Endothelial cell of umbilical vein (primary cell): ENCODE data around the gene CCL2.

Source experiments
- EZH2 ChIP-seq: IDR thresholded peaks from 2 replicates; pipeline ENCODE4 v1.6.1; 2012; ENCODE audit warnings: borderline replicate concordance, low read depth, mild to moderate bottlenecking, moderate library complexity, low read length, inconsistent platforms; ENCODE audit not compliant: severe bottlenecking
- FOS ChIP-seq: IDR thresholded peaks from 2 replicates; pipeline ENCODE4 v1.6.1; 2011; ENCODE audit warnings: mild to moderate bottlenecking, low read length, moderate library complexity, borderline replicate concordance; ENCODE audit not compliant: insufficient read depth
- GATA2 ChIP-seq: IDR thresholded peaks from 2 replicates; pipeline ENCODE4 v1.7.0; 2011; ENCODE audit warnings: low read depth, mild to moderate bottlenecking, moderate library complexity, mixed read lengths, low read length; ENCODE audit not compliant: insufficient read length, insufficient read depth
- JUN ChIP-seq: IDR thresholded peaks from 2 replicates; pipeline ENCODE4 v1.6.1; 2011; ENCODE audit warnings: borderline replicate concordance, low read depth; ENCODE audit not compliant: insufficient read length, insufficient read depth
- POLR2A ChIP-seq: IDR thresholded peaks from 2 replicates; pipeline ENCODE4 v1.6.1; 2012; ENCODE audit warnings: low read depth, mild to moderate bottlenecking, control low read depth, low read length
- POLR2AphosphoS5 ChIP-seq: IDR thresholded peaks from 2 replicates; pipeline ENCODE4 v1.6.1; 2012; ENCODE audit warnings: low read depth, mild to moderate bottlenecking, control low read depth, low read length, moderate library complexity; ENCODE audit not compliant: insufficient read depth
- TF ChIP-seq, protein P1 (sequence below), 2 donors: IDR thresholded peaks; 1 replicate in 1 of 2; 2 replicates in 1 of 2; pipeline ENCODE4 v1.5.1; 2011; ENCODE audit warnings: low read length in 2 of 2, mild to moderate bottlenecking in 2 of 2, moderate library complexity in 2 of 2, control low read depth in 1 of 2, inconsistent platforms in 1 of 2, low read depth in 1 of 2; ENCODE audit not compliant: insufficient read depth in 1 of 2; ENCODE audit errors: extremely low read depth in 1 of 2
- TF ChIP-seq, protein P2 (sequence below): IDR thresholded peaks from 2 replicates; pipeline ENCODE4 v1.6.1; 2011; ENCODE audit not compliant: insufficient read depth, insufficient read length

GRCh38 chr17:34207572-34207971, 47.5 kb upstream of the CCL2 start:
- TF ChIP-seq, protein P1, sequence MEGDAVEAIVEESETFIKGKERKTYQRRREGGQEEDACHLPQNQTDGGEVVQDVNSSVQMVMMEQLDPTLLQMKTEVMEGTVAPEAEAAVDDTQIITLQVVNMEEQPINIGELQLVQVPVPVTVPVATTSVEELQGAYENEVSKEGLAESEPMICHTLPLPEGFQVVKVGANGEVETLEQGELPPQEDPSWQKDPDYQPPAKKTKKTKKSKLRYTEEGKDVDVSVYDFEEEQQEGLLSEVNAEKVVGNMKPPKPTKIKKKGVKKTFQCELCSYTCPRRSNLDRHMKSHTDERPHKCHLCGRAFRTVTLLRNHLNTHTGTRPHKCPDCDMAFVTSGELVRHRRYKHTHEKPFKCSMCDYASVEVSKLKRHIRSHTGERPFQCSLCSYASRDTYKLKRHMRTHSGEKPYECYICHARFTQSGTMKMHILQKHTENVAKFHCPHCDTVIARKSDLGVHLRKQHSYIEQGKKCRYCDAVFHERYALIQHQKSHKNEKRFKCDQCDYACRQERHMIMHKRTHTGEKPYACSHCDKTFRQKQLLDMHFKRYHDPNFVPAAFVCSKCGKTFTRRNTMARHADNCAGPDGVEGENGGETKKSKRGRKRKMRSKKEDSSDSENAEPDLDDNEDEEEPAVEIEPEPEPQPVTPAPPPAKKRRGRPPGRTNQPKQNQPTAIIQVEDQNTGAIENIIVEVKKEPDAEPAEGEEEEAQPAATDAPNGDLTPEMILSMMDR (IDR thresholded peaks at IDR 0.05; ENCODE audit: extremely low read depth in 1 of 2, insufficient read depth in 1 of 2, low read depth in 1 of 2, low read length in 2 of 2) = no peak
- no peak for TF ChIP-seq JUN
- no peak for TF ChIP-seq EZH2
- TF ChIP-seq POLR2AphosphoS5 = no peak
- TF ChIP-seq, protein P2, sequence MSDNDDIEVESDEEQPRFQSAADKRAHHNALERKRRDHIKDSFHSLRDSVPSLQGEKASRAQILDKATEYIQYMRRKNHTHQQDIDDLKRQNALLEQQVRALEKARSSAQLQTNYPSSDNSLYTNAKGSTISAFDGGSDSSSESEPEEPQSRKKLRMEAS = no peak
- no peak for TF ChIP-seq POLR2A
- no peak for TF ChIP-seq FOS
- TF ChIP-seq GATA2 = no peak
